HG03045 (cell line): ENCODE results near the gene USP37.

Experiments
- ATAC-seq: cut with Tn5 transposase; IDR thresholded peaks from one replicate; pipeline ENCODE4 v1.9.1; 2021; ENCODE audit warnings: mild to moderate bottlenecking, moderate library complexity; ENCODE audit not compliant: unreplicated experiment

Gene USP37

DNA sequence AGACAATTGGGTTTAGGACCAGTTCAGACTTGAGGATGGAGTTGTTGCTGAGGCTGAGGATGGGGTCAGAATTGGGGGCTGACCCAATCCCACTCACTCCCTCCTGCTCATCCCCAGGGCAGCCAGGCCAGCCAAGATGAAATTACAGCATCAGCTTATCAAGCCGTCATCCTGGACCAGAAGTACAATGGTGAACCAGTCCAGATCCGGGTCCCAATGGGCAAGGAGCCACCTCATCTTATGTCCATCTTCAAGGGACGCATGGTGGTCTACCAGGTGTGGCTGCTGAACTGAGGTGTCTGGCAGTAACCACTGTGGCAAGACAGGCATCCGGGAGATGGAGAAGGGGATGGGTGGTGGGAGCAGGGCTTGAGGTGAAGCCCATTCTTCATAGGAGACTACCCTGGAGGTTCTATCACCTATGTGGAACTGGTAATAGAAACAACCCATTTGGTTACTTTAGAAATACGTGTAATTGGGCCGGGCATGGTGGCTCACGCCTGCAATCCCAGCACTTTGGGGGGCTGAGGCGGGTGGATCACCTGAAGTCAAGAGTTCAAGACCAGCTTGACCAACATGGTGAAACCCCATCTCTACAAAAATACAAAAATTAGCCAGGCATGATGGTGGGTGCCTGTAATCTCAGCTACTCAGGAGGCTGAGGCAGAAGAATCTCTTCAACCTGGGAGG lies 135.3 kb downstream of the USP37 start:
- ATAC-seq = no peak

DNA sequence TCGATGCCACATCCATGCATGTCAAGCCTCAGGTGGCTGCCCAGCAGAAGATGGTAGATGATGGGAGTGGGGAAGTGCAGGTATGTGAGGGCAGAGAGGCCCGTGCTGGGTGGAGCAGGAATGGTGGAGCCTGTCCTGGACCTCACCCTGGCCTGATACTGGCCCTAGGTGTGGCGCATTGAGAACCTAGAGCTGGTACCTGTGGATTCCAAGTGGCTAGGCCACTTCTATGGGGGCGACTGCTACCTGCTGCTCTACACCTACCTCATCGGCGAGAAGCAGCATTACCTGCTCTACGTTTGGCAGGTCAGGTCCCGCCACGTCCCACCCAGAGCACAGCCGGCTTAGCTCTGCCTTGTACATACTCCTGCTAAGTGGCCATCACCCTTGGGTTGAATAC lies 136.3 kb downstream of the USP37 start:
- no peak for ATAC-seq

DNA sequence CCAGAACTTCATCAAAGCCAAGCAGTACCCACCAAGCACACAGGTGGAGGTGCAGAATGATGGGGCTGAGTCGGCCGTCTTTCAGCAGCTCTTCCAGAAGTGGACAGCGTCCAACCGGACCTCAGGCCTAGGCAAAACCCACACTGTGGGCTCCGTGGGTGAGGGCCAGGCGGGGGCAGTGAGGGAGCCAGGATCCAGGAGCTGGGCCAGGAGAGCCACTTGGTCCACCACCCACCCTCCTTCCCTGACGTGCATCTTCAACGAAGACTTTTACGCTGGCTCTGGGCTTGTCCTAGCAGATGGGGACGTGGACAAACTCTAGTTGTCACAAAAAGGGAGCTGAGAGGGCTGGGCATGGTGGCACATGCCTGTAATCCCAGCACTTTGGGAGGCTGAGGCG lies 137.4 kb downstream of the USP37 start:
- no peak for ATAC-seq

DNA sequence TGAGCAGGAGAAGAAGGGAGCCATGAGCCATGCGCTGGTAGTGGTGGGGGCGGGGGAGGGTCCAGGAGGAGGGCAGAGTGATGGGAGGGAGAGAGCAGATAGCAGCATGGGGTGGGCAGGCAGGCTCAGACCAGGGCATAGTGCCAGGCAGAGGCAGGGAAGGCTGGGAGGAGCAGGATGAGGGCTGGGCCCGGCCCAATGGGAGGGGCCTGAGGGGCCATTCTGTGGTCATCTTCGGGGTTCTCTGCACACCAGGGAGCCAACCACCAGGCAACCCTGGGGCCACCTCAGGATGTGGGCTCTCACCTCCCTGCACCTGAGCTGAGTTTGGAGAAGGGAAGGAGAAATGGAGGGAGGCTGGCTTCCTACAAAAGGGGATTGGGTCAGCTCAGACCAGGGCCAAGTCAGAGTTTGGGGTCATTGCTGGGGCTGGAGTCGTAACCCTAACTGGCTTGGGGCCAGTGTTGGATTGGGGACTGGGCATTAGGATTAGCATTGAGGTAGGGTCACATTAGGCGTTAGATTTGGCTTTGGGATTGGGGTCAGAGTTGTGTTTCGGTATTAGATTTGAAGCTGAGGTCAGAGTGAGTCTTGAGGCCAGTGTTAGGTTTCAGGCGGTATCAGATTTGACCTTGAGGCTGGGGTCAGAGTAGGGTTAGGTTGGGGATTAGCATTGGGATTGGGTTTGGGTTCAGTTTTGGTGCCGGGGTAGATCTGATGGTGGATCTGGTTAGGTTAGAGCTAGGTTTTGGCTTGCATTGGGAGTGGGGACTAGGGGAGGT lies 138.0 kb downstream of the USP37 start:
- ATAC-seq = no peak

DNA sequence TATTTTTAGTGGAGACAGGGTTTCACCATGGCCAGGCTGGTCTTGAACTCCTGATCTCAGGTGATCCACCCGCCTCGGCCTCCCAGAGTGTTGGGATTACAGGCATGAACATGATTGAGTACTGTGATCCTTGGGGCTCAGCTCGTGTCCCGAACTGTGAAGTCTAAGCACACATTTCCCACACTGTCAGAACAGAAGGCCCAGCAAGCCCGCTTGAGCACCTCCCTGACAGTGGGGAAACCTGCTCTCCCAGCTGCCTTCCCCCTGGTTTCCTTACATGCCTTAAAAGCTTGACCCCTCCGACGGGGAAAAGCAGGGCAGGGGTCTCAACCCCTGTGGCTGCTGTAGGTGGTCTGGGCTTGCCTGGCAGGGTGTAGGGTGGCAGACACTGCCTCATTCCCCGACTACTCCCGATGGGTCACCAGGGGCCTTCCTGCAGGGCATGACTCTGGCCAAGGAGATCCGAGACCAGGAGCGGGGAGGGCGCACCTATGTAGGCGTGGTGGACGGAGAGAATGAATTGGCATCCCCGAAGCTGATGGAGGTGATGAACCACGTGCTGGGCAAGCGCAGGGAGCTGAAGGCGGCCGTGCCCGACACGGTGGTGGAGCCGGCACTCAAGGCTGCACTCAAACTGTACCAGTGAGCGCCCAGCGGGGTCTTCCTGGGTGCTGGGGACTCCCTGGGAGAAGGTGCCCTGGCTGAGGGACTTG lies 139.1 kb downstream of the USP37 start:
- no peak for ATAC-seq

DNA sequence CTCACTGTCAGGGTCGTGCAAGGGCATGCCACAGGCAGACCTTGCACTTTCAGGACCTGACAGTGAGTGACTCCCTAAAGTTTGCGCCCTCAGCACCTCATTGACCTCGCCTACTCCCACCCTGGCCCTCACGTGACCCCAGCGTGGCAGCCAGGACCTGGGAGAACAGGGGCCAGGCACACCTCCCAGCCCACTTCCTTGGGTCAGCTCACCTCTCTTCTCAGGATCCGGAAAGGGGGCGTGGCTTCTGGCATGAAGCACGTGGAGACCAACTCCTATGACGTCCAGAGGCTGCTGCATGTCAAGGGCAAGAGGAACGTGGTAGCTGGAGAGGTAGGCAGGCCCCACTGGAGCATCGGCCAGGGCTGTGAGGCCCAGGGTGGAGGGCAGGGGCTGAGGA lies 140.4 kb downstream of the USP37 start:
- ATAC-seq = no peak

DNA sequence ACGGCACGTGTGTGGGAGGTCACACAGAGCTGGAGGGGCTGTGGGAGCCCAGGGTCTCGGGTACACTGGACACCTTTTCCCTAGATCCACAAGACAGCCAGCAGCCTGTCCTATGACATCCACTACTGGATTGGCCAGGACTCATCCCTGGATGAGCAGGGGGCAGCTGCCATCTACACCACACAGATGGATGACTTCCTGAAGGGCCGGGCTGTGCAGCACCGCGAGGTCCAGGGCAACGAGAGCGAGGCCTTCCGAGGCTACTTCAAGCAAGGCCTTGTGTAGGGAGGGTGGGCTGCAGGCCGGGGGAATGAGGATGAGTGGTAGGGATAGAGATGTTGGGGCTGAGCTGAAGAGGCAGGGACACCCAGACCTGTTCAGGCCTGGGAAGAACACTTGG lies 142.6 kb downstream of the USP37 start:
- no peak for ATAC-seq

DNA sequence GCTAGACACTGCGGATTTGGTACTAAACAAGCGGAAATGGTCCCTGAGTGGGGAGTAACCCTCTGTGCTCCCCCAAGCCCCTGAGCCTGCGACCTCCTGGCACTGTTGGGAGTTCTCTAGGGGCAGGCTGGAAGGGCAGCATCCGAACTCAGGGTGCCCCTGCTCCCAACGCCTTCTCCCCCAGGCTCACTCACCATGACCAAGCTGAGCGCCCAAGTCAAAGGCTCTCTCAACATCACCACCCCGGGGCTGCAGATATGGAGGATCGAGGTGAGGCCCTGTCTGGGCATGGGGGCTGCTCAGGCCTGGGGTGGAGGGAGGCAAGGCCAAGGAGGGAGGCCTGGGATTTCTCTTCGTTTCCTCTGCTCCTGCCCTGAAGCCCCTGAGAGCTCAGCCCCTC lies 144.6 kb downstream of the USP37 start:
- no peak for ATAC-seq

DNA sequence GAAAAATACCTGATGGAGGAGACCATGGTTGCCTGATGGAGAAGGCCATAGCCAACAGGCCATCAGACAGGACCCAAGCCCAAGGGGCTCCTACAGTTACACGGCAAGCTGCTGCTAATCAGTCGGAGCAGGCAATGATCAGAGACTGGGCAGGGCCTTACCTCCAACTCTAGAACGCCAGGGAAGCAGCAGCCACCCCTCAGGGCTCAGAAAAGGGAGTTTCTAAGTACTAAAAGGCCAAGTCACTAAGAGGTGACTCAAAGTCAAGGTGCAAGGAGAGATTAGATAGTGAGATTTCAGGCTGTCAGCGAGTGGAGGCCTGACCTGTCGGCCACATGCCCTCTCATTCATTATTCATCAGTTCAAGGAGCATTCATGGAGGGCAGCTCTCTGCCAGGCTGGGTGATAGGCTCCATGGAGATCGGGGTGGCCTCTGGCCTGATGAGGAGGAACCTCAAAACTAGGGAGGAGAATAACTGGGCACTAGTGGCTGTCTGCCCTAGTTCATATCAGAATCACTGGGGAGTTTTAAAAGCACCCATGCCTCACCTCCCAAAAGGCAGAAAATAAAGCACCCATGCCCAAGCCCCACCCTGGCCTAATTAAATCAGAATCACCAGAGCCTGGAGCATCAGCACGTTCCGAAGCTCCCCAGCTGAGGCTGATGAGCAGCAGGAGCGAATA lies 145.6 kb downstream of the USP37 start:
- no peak for ATAC-seq

DNA sequence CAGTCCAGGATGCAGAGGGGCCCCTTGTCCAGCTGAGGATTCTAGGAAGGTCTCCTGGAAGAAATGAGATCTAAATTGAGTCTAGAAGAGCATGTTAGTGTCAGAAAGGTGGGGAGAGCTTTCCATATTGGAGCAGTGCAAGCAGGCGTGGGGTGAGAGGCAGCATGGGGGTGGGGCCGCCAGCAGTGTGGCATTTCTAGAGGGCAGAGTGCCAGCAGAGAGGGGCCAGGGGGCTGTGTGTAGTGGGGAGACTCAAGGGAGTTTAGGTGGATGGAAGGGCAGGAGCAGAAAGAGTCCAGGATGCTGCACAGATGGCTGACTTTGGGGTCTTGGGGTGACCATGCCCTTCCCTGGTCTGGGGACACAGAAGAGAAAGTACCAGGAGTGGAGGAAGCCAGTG lies 147.1 kb downstream of the USP37 start:
- no peak for ATAC-seq

DNA sequence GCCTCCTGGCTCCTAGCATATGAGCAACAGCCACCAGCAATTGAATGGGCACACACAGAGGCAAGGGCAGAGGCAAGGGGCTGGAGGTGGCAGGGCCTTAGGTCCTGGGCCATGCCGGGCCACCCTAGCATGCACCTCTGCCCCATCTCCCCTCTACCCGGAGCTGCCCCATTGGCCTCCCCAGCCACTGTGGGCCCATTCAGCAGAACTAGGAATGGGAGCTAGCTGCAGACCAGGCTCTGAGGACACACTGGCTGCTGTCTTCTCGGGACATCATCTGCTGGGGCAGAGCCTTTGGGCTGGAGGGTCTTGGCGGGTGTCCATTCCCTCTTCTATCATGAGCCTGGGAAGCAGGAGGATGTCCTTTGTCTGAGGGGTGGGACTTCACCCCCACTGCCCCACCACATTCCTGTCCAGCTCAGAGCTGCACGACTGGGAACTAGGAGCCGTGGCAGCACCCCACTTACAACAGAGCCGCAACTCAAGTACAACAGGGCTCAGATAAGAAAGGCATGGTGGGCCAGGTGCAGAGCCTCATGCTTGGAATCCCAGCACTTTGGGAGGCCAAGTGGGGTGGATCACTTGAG lies 148.4 kb downstream of the USP37 start:
- ATAC-seq = no peak

DNA sequence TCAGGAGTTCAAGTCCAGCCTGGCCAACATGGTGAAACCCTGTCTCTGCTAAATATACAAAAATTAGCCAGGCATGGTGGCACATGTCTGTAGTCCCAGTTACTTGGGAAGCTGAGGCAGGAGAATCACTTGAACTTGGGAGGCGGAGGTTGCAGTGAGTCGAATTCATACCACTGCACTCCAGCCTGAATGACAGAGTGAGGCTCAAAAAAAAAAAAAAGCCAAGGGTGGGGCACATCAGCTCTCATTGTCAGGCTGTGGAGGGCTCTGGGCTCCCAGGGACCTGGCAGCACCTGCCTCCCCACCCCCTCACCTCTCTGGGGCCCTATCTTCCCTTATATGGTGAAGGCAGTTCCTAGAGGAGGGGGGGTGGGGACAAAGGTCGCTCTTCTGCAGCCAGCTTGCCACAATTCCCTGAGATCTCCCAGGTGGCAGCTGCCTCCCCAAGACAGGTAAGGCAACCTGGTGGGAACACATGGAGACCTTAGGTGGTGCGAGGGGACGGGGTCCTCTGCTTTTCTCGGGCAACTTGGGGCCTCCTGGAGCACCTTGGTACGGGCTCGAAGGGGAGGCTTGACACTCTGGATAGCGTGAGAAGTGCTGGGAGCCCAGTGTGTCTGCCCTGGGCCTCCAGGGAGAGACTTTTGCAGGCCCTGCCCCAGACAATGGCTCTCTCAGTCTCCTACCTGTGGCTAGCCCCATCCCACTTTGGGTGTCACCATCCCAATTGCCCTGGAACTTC lies 149.3 kb downstream of the USP37 start, which contains the start of gene VIL1:
TSS of gene VIL1 (plus strand) at position 407 of the 742 bp plus-strand sequence. CDS start 4,656 bp downstream, outside the sequence.
- no peak for ATAC-seq

DNA sequence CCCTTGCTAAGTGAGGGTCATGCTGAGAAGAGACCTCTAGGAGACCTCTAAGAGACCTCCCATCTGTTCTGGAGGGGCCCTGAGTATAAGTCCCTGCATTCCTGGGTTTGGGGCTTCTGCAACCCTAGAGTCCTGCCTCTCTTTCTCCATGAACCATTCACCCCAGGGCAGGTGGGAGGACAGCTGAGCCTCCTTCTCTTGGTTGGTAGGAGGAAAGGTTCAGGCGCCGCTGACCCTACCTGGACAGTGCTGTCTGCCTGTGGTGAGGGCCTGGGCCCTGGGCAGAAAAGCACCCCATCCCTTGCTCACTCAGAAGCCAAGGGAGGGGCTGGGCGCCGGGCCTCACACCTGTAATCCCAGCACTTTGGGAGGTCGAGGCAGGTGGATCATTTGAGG lies 149.8 kb downstream of the USP37 start:
- no peak for ATAC-seq

DNA sequence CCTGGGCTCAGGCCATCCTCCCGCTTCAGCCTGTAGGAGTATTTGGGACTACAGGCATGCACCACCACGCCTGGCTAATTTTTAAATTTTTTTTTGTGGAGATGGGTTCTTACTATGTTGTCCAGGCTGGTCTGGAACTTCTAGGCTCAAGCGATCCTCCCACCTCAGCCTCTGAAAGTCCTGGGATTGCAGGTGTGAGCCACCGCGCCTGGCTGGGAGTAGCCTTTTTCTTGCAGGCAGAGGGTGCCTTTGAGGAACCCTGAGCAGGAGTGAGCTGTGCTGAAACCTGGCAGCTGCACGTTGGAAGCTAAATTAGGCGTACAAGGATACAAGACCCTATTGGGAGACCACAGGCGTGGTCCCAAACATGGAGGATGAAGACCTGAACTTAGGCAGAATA lies 160.4 kb downstream of the USP37 start:
- ATAC-seq = no peak

DNA sequence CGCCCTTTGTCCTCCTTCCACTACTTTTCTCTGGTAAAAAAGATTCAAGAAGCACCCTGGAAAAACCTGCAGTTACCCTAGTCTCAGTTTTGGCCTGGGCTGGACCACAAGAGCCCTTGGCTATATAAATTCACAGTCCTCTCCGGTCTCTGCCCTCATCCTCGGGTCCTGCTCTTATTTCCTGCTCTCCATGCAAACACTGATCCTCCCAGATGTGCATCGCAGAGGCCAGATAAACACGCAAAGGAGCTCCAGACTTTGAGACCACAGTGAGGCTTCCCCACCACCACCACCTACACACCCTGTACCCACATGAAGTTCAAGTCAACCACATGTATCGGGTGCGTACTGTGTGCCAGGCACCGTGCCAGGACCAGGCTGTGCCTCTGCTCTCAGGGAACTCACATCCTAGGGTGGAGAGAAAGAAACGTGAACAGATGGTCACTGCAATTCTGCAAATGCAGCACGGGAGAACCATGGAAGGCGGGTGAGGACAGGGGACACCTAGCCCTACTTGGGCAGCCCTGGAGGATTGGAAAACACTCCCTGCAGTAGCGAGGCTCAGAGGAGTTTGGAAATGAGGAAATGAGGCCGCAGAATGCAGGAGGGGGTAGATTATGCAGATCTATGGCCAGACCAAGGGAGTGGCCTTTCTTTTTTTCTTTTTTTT lies 161.1 kb downstream of the USP37 start:
- ATAC-seq = peak; percentile 5

DNA sequence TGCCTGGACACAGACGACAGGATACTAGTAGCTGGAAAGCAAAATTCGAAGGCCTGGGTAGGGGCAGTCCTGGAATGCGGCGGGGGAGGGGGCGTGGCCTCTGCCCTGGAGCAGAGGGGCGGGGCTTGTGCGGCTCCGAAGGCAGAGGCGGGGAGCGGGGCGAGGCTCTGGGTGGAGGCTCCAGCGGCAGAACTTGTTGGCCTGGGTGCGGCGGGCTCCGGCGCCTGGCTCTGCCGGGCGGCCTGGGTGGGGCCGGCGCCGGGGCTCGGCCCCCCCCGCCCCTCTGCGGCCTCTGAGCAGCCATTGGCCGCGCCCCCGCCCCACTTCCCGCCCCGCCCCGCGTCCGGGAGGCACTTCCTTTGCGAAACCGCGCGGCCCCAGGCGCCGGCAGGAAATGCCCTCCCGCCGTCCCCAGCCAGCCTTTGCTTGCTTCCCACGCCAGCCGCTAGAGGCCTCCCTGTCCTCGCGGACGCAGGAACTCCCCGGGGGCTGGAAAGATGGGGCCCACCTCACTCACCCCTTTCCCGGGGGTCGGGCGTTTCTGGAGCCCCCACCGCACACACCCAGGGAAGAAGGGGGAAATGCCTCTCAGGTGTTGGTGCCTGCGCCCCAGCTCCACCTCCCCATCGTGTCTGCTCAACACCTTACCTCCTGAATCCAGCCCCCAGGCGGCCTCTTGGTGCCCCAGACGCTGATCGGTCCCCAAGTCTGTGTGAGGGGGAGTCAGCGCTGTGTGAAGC lies 161.8 kb downstream of the USP37 start:
- ATAC-seq = peak; percentile 81

DNA sequence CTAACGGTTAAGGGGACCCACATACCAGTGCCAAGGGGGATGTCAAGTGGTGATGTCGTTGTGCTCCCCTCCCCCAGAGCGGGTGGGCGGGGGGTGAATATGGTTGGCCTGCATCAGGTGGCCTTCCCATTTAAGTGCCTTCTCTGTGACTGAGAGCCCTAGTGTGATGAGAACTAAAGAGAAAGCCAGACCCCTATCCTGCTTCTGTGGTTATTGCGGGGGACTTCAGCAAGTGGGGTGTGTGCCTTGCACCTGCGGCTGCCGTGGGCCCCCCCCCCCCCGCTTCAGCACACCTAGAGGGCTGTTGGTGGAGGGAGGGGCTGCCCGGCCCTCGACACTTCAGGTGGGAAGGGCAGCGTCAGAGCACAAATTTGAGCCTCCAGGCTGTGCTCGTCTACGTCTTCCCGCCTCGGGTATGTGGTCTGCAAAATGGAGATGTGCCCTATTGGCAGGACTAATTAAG lies 162.4 kb downstream of the USP37 start:
- peak; percentile 2 for ATAC-seq

DNA sequence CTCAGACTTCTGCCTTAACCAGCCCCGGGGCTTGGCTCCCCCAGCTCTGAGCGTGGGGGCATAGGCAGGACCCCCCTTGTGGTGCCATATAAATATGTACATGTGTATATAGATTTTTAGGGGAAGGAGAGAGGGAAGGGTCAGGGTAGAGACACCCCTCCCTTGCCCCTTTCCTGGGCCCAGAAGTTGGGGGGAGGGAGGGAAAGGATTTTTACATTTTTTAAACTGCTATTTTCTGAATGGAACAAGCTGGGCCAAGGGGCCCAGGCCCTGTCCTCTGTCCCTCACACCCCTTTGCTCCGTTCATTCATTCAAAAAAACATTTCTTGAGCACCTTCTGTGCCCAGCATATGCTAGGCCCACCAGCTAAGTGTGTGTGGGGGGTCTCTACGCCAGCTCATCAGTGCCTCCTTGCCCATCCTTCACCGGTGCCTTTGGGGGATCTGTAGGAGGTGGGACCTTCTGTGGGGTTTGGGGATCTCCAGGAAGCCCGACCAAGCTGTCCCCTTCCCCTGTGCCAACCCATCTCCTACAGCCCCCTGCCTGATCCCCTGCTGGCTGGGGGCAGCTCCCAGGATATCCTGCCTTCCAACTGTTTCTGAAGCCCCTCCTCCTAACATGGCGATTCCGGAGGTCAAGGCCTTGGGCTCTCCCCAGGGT lies 162.9 kb downstream of the USP37 start:
- no peak for ATAC-seq
